Endothelial cell (in vitro differentiated cells): ENCODE results near the gene MBD3L2B. TPM values are rescaled to one million over a fixed set of nuclear protein-coding genes. Genes with fewer than 3 reads are reported as not detected.
A peak's percentile ranks its signal among the peaks of the same experiment; 100 is the strongest.

Source experiments
- DNase-seq: peaks from one replicate; pipeline ENCODE4 v3.0.0; 2021; ENCODE audit warnings: low spot score
- H3K27ac Mint-ChIP-seq: one replicate; pipeline ENCODE4 v1.8.0; 2021; ENCODE audit warnings: mixed read lengths, inconsistent platforms; ENCODE audit not compliant: unreplicated experiment
- H3K27me3 Mint-ChIP-seq: one replicate; pipeline ENCODE4 v1.8.0; 2021; ENCODE audit warnings: mild to moderate bottlenecking, moderate library complexity, mixed read lengths, inconsistent platforms; ENCODE audit not compliant: unreplicated experiment
- H3K36me3 Mint-ChIP-seq: one replicate; pipeline ENCODE4 v1.8.0; 2021; ENCODE audit warnings: mild to moderate bottlenecking, low read depth, mixed read lengths, inconsistent platforms; ENCODE audit not compliant: unreplicated experiment
- H3K4me1 Mint-ChIP-seq: one replicate; pipeline ENCODE4 v1.8.0; 2021; ENCODE audit warnings: mild to moderate bottlenecking, mixed read lengths, inconsistent platforms; ENCODE audit not compliant: unreplicated experiment
- H3K4me3 Mint-ChIP-seq: one replicate; pipeline ENCODE4 v1.8.0; 2021; ENCODE audit warnings: mild to moderate bottlenecking, mixed read lengths, inconsistent platforms; ENCODE audit not compliant: unreplicated experiment
- H3K9me3 Mint-ChIP-seq: one replicate; pipeline ENCODE4 v1.8.0; 2021; ENCODE audit warnings: mixed read lengths, inconsistent platforms; ENCODE audit not compliant: unreplicated experiment
- total RNA-seq: library from RNA; stranded (reverse); fragmentation: NEBNext Ultra II Directional; extraction: Animal tissue kit (Norgen Biotek cat#: 25700); gene quantifications from one replicate; pipeline ENCODE4 v1.2.1, GENCODE V29; 2021; ENCODE audit not compliant: unreplicated experiment
- TF ChIP-seq, protein P1 (sequence below): fragments of 200-600 bp; sonication (generic); IDR thresholded peaks from one replicate; pipeline ENCODE4 v1.5.0; 2021; ENCODE audit warnings: antibody characterized with exemption; ENCODE audit not compliant: unreplicated experiment

Gene MBD3L2B
- total RNA-seq, 1 donor from 2014 or later = not detected

DNA sequence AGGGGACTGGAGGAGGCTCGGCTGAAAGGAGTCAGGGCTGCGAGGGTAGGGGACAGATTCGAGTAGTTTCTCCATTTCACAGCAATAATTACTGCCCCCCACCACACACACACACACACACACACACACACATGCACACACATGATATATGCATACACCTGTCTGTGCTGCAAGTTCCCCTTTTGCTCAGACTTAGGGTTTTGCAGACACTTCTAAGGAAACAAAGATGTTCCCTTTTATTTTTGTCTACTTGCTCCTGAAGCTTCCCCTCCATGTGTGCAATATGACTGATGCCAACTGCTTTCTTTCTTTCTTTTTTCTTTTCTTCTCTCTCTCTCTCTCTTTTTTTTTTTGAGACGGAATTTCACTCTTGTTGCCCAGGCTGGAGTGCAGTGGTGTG lies 13.4 kb downstream of the MBD3L2B start:
- Mint-ChIP-seq H3K36me3 (peaks cover 6% of the 10 kb centered on the region), H3K4me1 (no peaks in the 10 kb centered on the region), H3K9me3 (peaks cover 17% of the 10 kb centered on the region), H3K27me3 (no peaks in the 10 kb centered on the region), H3K4me3 (no peak overlapping the region), H3K27ac (no peak overlapping the region)
- DNase-seq = no peak
- TF ChIP-seq, protein P1, sequence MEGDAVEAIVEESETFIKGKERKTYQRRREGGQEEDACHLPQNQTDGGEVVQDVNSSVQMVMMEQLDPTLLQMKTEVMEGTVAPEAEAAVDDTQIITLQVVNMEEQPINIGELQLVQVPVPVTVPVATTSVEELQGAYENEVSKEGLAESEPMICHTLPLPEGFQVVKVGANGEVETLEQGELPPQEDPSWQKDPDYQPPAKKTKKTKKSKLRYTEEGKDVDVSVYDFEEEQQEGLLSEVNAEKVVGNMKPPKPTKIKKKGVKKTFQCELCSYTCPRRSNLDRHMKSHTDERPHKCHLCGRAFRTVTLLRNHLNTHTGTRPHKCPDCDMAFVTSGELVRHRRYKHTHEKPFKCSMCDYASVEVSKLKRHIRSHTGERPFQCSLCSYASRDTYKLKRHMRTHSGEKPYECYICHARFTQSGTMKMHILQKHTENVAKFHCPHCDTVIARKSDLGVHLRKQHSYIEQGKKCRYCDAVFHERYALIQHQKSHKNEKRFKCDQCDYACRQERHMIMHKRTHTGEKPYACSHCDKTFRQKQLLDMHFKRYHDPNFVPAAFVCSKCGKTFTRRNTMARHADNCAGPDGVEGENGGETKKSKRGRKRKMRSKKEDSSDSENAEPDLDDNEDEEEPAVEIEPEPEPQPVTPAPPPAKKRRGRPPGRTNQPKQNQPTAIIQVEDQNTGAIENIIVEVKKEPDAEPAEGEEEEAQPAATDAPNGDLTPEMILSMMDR = no peak

DNA sequence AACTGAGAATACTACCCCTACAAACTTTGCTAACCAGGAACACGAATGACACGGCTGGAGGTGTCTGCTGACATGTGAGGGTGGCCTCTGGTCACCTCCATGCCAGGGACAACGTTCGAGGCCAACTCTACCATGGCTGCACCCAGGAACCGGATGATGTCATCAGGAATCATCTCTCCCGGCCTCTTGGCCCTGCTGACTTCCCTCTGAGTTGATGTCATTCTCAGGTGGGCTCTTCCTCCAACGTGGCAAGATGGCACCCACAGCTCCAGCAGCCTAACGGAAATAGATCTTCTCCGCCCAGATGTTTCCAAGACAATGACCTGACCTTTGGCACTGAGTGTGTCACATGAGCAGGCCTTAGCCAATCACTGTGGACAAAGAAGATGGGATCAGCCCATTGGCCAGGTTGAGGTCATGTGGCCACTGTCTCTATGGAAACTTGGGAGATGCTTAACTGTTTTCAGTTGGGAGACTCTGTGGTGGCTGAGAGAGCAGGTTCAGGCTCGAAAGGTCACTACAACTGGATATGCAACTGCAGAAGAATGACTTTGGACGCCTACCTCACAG lies 15.0 kb downstream of the MBD3L2B start:
- Mint-ChIP-seq H3K9me3 (peaks cover 20% of the 10 kb centered on the region), H3K27me3 (no peaks in the 10 kb centered on the region), H3K27ac (no peak overlapping the region), H3K4me3 (no peak overlapping the region), H3K4me1 (no peaks in the 10 kb centered on the region), H3K36me3 (peaks cover 5% of the 10 kb centered on the region)
- TF ChIP-seq, protein P1 = no peak
- DNase-seq = no peak

DNA sequence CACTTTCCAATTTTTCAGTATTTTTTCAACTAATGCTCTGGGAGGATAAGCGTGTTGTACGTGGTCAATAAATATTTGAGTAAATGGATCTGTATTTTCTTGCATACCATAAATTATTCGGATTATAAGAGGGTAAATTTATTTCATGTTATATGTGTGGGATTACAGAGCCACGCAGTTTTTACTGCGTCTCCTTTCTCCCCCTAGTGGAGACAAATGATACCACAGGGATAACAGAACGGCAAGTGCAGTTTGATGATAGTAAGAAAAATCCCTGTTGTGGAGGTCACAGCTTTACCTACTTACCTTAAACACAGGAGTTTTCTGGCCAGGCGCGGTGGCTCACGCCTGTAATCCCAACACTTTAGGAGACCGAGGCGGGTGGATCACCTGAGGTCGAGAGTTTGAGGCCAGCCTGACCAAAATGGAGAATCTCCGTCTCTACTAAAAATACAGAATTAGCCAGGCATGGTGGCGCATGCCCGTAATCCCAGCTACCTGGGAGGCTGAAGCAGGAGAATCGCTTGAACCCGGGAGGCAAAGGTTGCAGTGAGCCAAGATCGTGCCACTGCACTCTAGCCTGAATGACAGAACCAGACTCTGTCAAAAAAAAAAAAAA lies 16.8 kb downstream of the MBD3L2B start:
- DNase-seq = peak; percentile 11
- Mint-ChIP-seq H3K4me3 (no peak overlapping the region), H3K27me3 (no peaks in the 10 kb centered on the region), H3K4me1 (no peaks in the 10 kb centered on the region), H3K9me3 (peaks cover 32% of the 10 kb centered on the region), H3K27ac (no peak overlapping the region), H3K36me3 (peaks cover 8% of the 10 kb centered on the region)
- TF ChIP-seq, protein P1 = peak; percentile 86

DNA sequence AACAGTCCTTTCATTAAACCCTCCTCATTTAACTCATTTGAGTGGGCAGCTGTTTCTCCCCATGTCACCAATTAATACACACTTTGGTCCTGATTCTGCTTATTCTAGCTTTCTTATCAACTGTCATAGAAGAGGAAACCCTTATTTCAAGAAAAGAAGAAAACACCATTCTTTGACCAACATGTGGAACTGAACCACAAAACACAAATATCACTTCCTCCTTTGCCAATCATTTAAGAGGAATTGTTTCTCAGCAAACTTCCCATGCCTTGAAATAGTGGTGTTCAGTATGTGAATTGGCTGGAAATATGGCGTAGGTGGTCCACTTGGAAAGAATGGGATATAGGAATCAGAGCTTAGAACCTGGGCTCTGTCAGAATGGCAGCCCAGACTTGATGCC lies 20.4 kb downstream of the MBD3L2B start:
- H3K9me3 Mint-ChIP-seq = peaks cover 38% of the 10 kb centered on the region
- H3K4me1 Mint-ChIP-seq = no peaks in the 10 kb centered on the region
- TF ChIP-seq, protein P1 = no peak
- peaks cover 1% of the 10 kb centered on the region for H3K27me3 Mint-ChIP-seq
- H3K36me3 Mint-ChIP-seq = peaks cover 10% of the 10 kb centered on the region
- peak overlapping the region; percentile 9 for H3K4me3 Mint-ChIP-seq
- DNase-seq = no peak
- H3K27ac Mint-ChIP-seq = no peak overlapping the region

DNA sequence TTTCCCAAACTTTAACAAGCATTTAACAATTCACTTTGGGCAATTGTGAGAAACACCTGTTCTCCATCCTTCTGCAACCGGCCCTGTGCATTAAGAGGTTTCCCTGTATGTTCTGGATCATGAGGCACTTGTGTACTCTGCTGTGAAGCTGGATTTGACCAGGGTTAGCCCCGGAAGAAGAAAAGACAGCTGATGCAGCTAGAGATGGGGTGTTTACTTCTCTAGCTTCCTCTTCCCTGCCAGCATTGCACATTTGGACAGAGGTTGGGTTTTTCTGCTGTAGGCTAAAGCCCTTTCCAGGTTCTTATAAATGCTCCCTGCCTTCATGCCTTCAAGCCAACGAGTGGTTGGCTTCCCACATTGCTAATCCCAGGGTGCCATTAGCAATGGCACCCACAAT lies 20.9 kb downstream of the MBD3L2B start:
- Mint-ChIP-seq H3K9me3 (peaks cover 43% of the 10 kb centered on the region), H3K27me3 (peaks cover 2% of the 10 kb centered on the region), H3K4me1 (no peaks in the 10 kb centered on the region), H3K36me3 (peaks cover 15% of the 10 kb centered on the region), H3K4me3 (peak overlapping the region; percentile 9), H3K27ac (no peak overlapping the region)
- TF ChIP-seq, protein P1 = no peak
- no peak for DNase-seq
